Left kidney (tissue), 2 donors: Measurements from ENCODE around the gene FILIP1L. TPM values are rescaled to one million over a fixed set of nuclear protein-coding genes. Genes with fewer than 3 reads are reported as not detected.

ENCODE experiments used
- DNase-seq: peaks from one replicate; pipeline ENCODE4 v3.0.0-alpha.2; 2013
- polyA plus RNA-seq: library from polyadenylated mRNA; unstranded; fragments of 120-200 nt; gene quantifications from one replicate; pipeline ENCODE4 v1.2.1, GENCODE V29; 2013; ENCODE audit not compliant: insufficient read length

The FILIP1L gene
- polyA plus RNA-seq, 1 donor: 16.3 TPM

DNA sequence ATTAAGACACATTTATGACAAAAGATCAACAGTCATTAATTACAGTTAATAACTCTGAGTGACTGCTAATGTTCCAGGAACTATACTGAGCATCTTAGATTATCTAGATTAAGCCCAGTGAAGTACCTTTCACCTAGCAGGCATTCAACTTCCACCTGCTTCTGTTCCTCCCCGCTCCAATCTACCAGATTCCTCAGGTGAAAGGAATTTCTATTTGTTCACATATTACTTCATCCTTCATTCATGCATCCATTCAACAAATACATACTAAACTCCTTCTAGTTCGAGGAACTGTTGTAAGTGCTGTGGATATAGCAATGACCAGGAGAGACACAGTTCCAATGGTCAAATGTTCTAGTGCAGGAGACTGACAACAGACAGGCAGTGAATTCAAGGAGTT is 139.3 kb downstream of the FILIP1L start:
- no peak for DNase-seq

DNA sequence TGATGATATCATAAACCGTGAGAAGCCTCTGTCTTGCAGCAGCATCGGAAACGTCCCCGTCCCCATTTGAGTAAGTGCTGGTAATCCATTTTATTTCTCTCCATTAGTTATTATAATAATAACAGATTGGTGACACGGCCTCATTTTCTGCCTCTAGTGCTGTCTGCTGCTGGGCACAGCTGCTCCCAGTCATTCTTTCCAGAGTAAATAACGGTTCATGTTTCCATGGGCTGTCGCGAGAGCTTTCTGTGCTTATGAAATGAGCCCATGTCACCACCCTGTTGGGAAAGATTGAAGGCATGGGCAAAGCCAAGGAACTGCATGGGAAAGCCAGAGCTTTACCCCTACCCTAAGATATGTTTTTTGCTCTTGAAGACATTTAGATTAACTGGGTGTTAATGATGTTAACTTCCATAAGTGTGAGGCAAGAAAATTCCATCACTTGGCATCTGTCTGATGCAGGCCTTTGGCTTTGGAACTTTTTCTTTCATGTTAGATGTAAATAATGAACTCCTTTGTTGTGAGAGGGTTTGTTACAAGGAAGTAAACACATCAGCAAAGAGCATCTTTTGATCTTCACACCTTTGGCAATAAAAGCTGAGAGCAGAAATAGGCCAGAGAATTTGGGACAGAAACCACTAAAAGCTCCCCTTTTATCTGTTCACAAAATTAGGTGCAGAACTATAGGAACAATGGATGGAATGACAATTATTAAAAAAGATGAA is 141.8 kb downstream of the FILIP1L start:
- no peak for DNase-seq

DNA sequence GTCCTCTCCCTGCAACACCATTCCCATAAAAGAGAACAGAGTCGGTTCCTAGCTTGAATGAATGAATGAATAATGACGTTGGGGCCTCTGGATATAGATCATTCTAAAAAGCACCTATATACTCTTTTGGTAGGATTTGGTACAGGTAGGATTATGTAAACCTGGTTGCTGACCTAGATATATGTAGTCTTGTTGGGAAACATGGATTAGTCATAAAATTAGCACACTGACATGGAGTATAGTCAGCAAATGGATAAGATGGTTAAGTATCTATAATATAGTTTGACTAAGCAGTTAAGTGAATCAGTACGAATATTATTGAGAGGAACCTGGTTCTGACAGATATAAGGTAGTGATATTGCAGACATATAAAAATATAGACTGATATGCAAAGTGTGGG is 142.5 kb downstream of the FILIP1L start:
- no peak for DNase-seq

DNA sequence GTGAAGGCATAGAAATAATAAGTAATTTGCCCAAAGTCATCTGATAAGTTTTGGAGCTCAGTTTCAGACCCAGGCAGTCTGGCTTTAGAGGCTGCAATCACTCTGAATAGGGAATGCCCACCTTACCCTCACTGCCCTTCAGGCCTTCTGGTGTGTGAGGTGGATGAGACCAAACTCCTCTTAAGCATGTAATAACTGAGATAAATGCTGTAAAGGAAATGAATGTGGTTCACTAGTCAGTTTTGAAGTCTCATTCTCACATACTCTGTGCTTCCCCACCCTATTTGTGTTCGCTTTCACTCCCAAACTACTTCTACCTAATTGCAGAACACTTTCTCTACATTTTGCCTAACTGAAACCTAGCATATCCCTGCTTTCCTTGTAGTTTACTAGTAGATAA is 144.1 kb downstream of the FILIP1L start:
- no peak for DNase-seq

DNA sequence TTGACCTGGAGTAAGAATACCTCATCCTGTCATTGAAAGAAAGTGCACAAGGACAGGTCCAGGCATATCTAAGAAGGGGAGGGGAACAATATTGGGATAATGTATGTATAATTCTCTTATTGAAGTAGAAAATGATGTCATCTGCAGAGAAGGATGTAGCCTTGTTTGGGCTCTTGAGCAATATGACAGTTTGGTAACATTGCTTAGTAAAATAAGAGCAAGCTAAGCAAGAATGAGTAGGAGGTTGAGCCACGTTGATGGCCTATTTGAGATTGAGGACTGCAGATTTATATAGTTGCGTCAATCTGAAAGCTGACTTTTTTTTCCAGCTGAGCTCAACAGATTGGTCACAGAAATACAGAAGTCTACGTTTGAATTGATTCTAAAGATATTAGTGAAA is 145.2 kb downstream of the FILIP1L start:
- no peak for DNase-seq

DNA sequence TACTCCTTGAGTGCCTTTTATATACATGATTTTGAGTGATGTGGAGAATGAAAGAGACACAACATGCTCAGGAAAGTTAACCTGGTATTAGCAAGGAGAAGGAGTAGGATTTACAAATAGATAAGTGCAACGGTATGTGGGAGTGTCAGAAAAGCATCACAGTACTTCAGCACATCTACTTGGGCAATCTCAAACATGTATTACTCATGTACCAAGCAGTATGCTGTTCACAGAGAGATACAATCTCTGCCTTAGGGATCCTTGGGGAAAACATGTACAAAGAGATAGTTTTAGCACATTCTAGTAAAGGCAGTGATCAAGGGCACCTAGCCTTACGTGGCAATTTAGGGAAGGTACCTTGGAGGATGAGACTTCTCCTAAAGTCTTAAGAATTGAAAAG is 146.5 kb downstream of the FILIP1L start:
- DNase-seq: no peak

DNA sequence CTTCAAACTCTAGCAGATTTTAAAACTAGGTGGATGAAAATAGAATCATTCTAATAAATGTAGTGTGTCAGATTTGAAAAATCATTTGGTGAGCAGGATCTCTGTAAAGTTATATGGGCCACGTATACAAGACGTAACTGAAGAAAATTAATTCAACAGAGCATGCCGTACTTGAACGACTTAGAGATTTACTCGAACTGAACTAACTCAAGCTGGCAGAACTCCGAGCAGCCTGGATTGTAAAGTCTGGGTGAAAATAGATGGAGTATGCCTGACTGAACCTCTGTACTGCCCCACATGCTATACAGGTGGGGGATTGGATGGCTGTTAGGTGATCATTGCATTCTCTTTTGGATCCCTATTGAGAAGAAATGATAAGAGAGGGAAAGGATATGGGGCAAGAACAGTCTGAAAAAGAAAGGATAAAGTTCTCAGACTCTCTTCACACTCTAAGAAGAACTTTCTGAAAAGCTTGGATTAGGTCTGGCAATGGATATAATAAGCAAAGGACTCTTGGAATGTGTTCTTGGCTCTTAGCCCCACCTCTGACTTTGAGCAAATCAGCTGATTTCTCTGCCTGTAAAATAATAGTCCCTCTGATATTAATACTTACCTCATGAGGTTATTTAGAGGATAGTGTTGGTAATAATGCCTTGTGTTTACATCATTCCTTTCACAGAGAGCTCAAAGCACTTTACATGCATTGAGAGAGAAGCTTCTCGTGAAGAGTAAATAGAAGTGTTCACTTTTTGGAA is 147.5 kb downstream of the FILIP1L start:
- DNase-seq: no peak

DNA sequence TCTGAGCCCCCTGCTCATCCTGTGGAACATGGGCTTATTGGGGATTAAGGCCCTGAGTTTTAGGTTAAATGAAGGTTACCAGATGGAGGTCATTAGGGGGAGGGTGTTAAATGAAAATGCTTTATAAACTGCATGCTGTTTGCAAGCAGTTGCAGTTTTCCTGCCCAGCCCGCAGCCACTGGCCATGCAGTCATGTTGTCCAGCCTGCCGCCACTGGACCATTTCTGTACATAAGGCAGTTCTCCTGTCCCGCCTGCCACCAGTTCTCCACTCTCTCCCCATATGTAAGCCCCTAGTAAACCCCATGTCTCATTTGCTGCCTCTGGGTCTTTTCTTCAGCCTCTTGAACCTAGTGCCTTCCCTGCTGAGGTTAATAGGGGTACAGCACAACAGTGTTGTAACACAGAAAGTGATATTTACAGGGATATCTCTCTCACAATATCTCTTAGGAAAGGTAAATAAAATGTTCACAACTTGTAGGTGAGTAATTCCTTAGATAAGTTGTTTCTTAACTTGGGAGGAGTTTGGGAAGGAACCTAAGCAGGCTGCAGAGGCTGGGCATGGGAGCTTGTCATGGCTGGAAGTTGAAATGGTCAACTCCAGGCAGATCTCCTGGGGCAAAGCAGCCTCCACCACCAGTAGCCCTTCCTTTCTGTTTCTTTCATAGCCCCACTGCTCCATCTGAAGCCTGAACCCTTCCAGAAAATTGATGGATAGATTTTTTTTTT is 148.5 kb downstream of the FILIP1L start:
- no peak for DNase-seq

DNA sequence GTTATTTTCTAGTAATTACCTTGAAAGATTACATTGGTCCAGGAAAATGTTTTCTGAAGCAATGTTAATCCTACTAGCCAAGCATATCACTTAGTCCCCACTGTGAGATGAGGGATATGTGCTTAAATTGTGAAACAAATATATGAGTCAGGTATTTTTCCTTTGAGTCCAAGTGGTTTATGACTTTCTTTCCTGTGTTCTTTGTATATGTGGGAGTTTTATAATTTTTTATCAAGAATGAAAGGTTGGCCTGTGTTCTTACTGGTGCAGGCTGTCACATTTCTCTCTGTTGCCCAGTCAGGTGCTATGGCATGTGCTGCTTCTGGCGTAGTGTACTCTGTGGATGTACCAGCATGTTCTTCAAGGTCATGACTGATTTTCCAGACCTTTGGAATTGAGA is 149.2 kb downstream of the FILIP1L start:
- no peak for DNase-seq

DNA sequence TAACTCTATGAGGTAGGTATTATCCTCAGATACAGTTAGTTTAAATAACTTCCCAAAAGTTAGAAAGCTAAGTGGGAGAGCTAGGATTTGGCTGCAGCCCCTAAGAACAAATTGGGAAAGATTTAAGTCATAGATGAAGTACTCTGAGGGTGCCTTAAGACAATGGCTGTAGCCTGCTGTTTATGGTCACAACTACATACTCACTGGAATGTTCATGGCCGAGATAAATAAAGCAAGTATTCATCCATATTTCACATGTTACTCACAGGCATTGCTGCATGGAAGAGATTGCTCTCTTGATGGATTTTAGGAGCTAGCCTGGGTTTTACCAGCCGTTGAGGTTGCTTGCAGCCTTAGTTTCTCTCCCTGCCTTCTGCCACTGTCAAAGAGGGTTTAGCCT is 151.6 kb downstream of the FILIP1L start:
- no peak for DNase-seq

DNA sequence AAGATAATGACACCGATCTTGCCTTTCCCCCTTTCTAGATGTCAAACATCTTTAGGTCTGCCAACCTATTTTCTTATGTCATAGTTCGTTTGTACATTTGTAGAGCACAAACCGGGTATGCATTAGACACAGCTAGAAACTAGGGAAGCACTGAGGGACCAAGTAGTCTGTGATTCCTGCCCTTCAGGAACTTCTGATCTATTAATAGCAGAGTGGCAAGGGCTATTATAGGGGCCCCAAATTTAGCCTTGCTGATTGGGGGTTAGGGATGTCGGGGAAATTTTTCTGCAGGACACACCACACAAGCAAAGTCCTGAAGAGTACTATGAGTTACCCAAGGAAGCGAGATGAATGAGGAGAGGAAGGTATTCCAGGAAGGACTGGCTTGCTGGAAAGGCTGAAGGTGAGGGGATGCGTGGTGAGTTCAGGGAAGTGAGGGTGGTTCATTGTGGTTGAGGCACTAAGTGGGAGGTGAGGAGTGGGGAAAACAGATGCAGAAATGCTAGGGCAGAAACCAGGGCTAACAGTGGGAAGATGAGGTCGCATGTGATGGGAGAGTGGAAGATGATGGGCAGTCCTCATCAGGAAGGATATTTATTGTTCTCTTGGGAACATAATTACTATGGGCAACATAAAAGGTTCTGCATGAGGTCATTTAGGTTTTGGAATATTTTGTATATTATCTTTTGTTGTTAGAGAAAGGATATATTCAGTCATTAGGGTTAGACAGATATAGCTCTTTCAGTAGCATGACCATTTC is 152.4 kb downstream of the FILIP1L start:
- DNase-seq: no peak

DNA sequence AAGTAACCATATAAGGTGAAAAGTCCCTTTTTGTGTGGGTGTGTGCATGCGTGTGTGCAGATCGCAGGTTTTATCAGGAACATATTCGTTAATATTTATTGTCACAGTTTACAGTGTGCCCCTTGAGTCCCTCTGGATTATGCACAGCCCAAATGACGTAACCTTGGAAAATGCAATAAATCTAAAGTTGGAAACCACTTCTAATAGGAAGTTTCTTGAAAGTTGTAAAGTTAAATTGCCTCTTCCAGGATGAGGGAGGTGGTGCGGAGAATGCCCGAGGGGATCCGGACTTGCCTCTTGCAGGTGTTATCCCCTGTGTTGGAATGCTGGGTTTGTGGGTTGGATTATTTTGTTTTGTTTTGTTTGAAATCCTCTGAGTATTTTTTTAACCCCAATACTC is 153.4 kb downstream of the FILIP1L start:
- DNase-seq: peak; percentile 60

DNA sequence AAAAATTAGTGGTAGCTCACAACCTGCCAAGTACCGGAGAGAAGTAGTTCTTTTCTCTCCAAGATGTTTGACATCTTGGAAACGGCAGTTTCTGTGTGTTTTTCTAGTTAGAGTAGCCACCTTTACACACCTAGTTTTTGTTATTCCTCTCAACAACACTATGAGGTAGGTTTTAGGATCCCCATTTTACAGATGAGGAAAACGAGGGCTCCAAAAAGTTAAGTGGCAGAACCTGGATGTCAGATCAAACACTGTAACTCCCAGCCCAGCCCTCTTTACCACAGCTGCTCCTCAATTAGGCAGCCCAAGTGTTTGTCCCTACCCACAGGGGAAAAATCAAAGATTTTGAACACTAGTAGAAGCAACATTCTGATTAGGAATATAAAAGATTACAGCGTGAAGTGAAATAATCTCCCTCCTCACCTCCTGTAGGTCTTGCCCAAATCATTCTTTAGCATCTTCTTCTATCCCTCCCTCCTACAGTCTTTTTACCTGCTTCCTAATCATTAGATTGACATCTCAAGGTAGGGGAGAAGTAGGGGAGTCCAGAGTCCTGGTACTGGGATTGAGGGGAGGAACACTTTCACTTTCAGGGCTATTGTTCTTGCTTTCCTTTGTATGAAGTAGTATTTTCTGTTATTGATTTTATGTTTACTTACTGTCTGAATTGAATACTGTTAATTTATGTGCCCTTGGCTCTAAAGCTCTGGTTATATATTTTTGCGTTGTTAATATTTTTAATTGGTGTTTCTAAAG is 154.0 kb downstream of the FILIP1L start:
- DNase-seq: no peak

DNA sequence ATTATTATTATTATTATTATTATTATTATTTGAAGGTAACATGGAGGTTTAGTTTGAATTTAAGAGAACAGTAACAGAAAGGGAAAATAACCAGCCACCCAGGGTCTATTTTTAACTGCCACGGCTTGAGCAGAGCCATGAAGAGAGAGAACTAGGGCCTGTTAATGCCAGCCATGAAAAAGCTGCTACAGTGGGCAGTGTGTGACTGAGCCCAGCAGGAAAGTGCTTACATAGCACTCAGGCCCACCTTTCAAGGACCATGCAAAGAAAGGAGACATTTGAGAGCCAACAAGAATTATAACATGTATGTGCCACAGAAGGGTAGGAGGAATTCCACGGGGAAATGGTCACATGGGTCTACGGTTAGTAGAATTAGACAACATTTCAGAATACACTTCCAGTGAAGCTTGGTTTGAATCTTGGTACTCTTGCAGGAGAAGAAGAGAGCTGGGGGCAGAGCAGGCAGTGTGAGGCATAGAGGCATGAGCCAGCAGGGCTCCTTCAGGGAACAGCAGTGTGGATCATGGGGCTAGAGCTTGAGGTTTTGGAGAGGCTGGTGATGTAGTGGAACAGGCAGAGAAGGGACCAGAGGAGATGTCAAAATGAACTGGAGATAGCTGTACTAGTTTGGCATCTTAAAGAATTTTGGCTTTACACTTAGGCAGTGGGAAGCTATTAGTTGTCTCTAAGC is 155.9 kb downstream of the FILIP1L start:
- DNase-seq: no peak

DNA sequence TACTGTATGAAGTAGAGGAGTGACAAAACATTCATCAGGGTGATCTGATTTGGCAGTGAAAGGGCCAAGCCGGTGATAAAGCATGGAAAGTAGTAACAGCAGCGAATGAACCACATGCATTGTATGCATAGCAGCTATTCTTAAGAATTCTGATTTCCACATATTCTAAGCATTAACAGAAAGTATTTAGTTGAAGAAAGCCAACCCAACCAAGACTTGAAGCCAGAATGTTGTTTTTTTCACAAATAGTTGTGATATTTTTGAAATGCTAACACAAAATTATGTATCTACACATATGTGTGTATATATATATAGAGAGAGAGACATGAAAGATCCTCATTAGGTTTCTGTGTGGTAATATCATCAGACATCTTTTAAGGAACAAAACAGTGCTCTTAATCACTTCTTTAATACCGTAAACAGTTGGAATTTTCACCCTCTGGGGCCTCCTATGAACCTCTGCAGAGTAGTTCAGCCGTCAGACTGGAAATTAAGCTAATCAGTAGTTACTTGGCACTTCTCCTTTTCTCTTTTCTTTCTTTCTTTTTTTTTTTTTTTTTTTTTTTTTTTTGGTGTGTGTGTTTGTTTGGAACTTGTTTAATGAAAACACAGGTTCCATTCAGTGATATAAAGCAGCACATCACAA is 157.0 kb downstream of the FILIP1L start:
- DNase-seq: no peak

DNA sequence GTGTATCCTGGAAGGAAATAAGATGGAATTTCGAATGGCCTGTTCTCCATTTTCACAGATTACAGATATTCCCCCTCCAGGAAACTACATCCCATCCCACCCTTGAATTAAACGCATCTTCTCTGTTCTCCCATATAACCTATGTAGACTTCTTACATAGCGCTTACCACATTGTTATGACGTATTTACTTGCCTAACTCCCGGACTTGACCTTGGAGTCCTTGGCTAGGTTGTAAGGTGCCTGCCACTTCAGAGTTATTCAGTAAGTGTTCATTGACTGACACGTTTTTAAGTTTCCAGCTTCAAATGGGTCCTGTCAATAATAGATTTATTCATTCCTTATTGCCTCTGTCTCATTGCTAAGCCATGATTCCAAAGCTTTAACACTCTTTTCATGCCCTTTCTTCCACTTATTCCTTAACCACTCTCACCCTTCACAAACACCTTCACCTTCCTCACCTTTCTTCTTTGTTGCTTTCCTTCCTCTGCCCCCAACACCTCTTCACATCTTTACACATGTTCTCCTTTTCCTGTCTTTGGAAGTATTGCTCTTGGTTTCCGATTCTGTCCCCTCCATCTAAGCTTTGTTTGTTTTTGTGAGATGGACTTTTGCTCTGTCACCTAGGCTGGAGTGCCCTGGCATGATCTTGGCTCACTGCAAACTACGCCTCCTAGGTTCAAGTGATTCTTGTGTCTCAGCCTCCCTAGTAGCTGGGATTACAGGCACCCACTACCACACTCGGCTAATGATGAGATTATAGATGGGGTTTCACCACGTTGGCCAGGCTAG is 158.3 kb downstream of the FILIP1L start:
- DNase-seq: no peak

DNA sequence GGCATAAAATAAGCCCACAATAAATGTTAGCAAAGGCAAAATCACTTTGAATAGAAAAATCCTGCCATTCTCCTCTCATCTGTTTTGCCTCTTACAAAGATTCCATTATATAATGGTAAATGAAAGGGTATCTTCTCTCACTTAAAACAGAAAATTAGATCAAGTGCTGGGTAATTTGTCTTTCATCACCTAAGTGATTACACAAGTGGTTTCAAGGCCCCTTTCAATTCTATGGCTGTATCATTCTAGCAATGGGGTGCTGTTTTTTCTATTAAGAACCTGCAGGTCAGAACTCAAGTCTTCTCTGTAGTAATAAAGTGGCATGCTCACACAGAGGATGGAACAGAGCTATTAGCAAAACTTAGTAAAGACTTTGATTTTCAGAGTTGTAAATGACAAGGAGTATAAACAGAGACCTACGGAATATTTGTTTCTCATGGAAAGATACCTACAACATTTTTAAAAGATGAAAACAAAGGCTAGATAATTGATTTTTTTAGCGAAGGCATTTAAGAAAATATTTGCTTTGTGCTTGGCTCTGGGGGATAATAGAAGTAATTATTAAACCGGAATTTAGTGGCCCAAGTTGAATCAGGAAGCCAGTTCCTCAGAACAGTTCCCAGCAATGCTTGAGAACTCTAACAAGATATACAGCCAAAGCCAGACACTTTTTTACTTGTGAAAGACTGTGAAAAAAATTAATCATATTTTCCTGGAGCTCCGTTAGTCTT is 159.2 kb downstream of the FILIP1L start:
- no peak for DNase-seq

DNA sequence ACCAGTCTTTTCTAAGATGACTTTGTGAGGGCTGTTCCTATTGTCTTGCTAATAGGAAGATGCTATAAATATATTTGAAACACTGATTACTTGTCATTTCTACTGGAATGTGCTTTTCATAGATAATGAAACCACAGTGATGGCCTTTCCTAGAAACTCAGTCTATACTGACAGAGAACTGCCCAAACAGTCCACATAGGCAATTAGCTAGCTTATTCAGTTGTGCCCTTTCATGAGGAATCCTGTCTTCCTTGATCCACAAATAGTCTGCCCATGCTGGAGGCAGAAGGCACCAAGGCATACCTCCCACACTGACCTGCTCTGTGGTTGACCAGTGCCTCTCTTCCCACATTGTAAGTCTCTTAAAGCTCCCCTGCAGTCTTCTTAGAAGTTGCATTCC is 160.7 kb downstream of the FILIP1L start:
- no peak for DNase-seq

DNA sequence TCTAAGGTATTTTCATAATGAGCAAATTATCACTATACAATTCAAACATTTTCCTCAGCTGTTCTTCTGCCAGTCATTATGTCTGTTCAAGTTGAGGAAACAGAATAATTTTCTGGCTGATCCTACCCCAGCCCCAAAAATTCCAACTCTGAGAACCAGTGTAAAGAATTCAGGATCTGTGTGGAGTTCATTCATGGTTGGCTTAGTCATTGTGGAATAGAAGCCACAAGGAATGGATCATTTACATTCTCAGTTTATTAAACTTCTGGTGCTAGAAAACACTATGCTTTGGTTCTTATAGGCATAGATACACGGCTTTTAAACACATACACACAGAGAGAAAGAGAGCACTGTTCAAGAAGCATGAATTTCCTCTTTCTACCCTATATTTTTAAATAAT is 162.0 kb downstream of the FILIP1L start:
- DNase-seq: no peak
